K562 (cell line): ENCODE data around the gene KMT5B. TPM values are rescaled to one million over a fixed set of nuclear protein-coding genes. Genes with fewer than 3 reads are reported as not detected.

Source experiments
- ATAC-seq: fragments of 200-7000 bp; cut with Tn5 transposase; 3 replicates; pipeline ENCODE4 v1.9.1; 2020; ENCODE audit warnings: moderate library complexity
- BruUV-seq: library from RNA; stranded (reverse); fragments of 400-500 nt; replicated peaks from 2 replicates; lab custom pipeline; 2021; lab: Mats Ljungman, UMichigan
- CTCF ChIA-PET: fragments of 300-600 bp; formaldehyde crosslinking; extraction: SDS; loops from one replicate; lab custom pipeline; 2021; ENCODE audit warnings: low intra/inter-chr PET ratio; lab: Yijun Ruan, JAX
- POLR2A ChIA-PET: fragments of 300-600, 350-650 bp; sonication (Branson Sonifier 250); formaldehyde crosslinking; extraction: SDS; loops from one replicate; lab custom pipeline; 2021; ENCODE audit warnings: antibody characterized with exemption, inconsistent platforms; lab: Yijun Ruan, JAX
- DNase-seq, 4 experiments: peaks; one replicate each; pipeline versions ENCODE4 v3.0.0 to v3.0.0-alpha.2; 2011 to 2018; ENCODE audit warnings: low spot score in 3 of 4, mixed read lengths in 3 of 4; ENCODE audit errors: extremely low read depth in 1 of 4
- FAIRE-seq: peaks from 2 replicates; lab custom pipeline; 2011; peaks lifted over from hg19 to GRCh38; lab: Jason Lieb, UNC
- H2AFZ ChIP-seq: 2 replicates; pipeline ENCODE4 v1.6.0; 2011; ENCODE audit warnings: low read depth, low read length, control low read depth, inconsistent platforms
- H3K27ac ChIP-seq: fragments of 200-600 bp; 3 replicates; pipeline ENCODE4 v1.8.0; 2011; ENCODE audit warnings: low read depth, mild to moderate bottlenecking, control low read depth, inconsistent platforms, low read length, moderate library complexity, mixed read lengths; ENCODE audit errors: extremely low read depth
- H3K27me3 ChIP-seq, 2 experiments: fragments of 300-600 bp in 1 of 2; 2 replicates in 1 of 2; 3 replicates in 1 of 2; pipeline versions ENCODE4 v1.6.0 to v1.8.0; 2011; ENCODE audit warnings: inconsistent platforms in 2 of 2, low read length in 2 of 2, mild to moderate bottlenecking in 1 of 2, mixed read lengths in 1 of 2, moderate library complexity in 1 of 2; ENCODE audit not compliant: control insufficient read depth in 2 of 2, insufficient read depth in 2 of 2
- H3K36me3 ChIP-seq: fragments of 300-600 bp; 3 replicates; pipeline ENCODE4 v1.8.0; 2011; ENCODE audit warnings: mild to moderate bottlenecking, low read length, inconsistent platforms; ENCODE audit not compliant: control insufficient read depth, insufficient read depth
- H3K4me1 ChIP-seq, 2 experiments: fragments of 200-600 bp in 1 of 2; replicated peaks in 1 of 2; 2 replicates in 1 of 2; 3 replicates in 1 of 2; pipeline versions ENCODE4 v1.5.1 to v1.8.0; 2011; ENCODE audit warnings: inconsistent platforms in 2 of 2, low read length in 2 of 2, mild to moderate bottlenecking in 1 of 2, mixed read lengths in 1 of 2, moderate library complexity in 1 of 2; ENCODE audit not compliant: control insufficient read depth in 2 of 2, insufficient read depth in 2 of 2
- H3K4me2 ChIP-seq: 2 replicates; pipeline ENCODE4 v1.6.1; 2011; ENCODE audit warnings: low read length, control low read depth, inconsistent platforms, mixed read lengths; ENCODE audit not compliant: insufficient read depth
- H3K4me3 ChIP-seq: fragments of 200-600 bp; sonication (generic), shearing (Covaris generic); 2 replicates; pipeline ENCODE4 v1.5.1; 2016; ENCODE audit warnings: control low read depth, inconsistent platforms
- H3K79me2 ChIP-seq: fragments of 200-600 bp; 3 replicates; pipeline ENCODE4 v1.8.0; 2011; ENCODE audit warnings: low read length, inconsistent platforms; ENCODE audit not compliant: control insufficient read depth, insufficient read depth
- H3K9ac ChIP-seq, 2 experiments: 2 replicates each; pipeline versions ENCODE4 v1.6.0 to v1.6.1; 2011; ENCODE audit warnings: low read depth in 2 of 2, low read length in 2 of 2, control low read depth in 1 of 2, inconsistent platforms in 1 of 2, mild to moderate bottlenecking in 1 of 2, mixed read lengths in 1 of 2; ENCODE audit not compliant: insufficient read depth in 1 of 2
- H3K9me1 ChIP-seq: one replicate; pipeline ENCODE4 v1.6.0; 2011; ENCODE audit warnings: inconsistent platforms, mild to moderate bottlenecking, low read length, moderate library complexity; ENCODE audit not compliant: control insufficient read depth, insufficient read depth
- H3K9me3 ChIP-seq: replicated peaks from 2 replicates; pipeline ENCODE4 v1.5.1; 2011; ENCODE audit warnings: low read depth, low read length, inconsistent platforms; ENCODE audit not compliant: control insufficient read depth, insufficient read depth
- H4K20me1 ChIP-seq: replicated peaks from 2 replicates; pipeline ENCODE4 v1.6.1; 2011; ENCODE audit warnings: low read length, inconsistent platforms, mixed read lengths; ENCODE audit not compliant: control insufficient read depth, insufficient read depth
- CBFA2T3 ChIP-seq: fragments of 450-650 bp; IDR thresholded peaks from 2 replicates; pipeline ENCODE4 v1.6.1; 2017
- ELK3 ChIP-seq: fragments of 450-650 bp; formaldehyde crosslinking; IDR thresholded peaks from 2 replicates; pipeline ENCODE4 v1.4.0; 2020; ENCODE audit warnings: mild to moderate bottlenecking
- HES1 ChIP-seq: fragments of 450-650 bp; IDR thresholded peaks from 2 replicates; pipeline ENCODE4 v1.6.1; 2016; ENCODE audit warnings: low read depth, mild to moderate bottlenecking, moderate library complexity
- MBD1 ChIP-seq: fragments of 250-450 bp; sonication (Bioruptor Pico); IDR thresholded peaks from 2 replicates; pipeline ENCODE4 v1.8.0; 2022; ENCODE audit warnings: inconsistent platforms
- NRF1 ChIP-seq, 2 experiments: fragments of 450-650 bp; IDR thresholded peaks in 1 of 2; conservative IDR thresholded peaks in 1 of 2; 2 replicates each; pipeline ENCODE4 v1.6.1; 2014; ENCODE audit warnings: mild to moderate bottlenecking in 2 of 2
- PATZ1 ChIP-seq: fragments of 250-450 bp; sonication (Bioruptor Pico); IDR thresholded peaks from 2 replicates; pipeline ENCODE4 v1.5.0; 2020; ENCODE audit warnings: mild to moderate bottlenecking, borderline replicate concordance
- YBX1 ChIP-seq: fragments of 450-650 bp; IDR thresholded peaks from 2 replicates; pipeline ENCODE4 v1.7.1; 2016; ENCODE audit warnings: mild to moderate bottlenecking
- WGBS: fragments of 100-300 bp; shearing (Covaris generic); methylation state at CpG from one replicate; pipeline ENCODE4 v1.1.6; 2016; ENCODE audit warnings: low coverage, mixed read lengths; ENCODE audit not compliant: insufficient coverage; ENCODE audit errors: missing lambda C conversion rate; 5-methylcytosine and 5-hydroxymethylcytosine counted together
- in situ Hi-C: fragments of 300-500 bp; cut with MboI; formaldehyde crosslinking; loops from 4 replicates; pipeline ENCODE4 v1.15.0; 2018; ENCODE audit warnings: inconsistent platforms, mixed read lengths
- intact Hi-C: fragments of 100-400 bp; cut with micrococcal nuclease; formaldehyde crosslinking; loops from 2 replicates; pipeline ENCODE4 v1.14.2; 2022
- polyA plus RNA-seq, 8 experiments: library from polyadenylated mRNA; depleted of rRNA in 4 of 8; stranded (reverse) in 5 of 8; unstranded in 3 of 8; fragments of >200 nt; fragmentation: Nextera tagmentation in 2 of 8; fragmentation: Illumina TruSeq in 1 of 8; extraction: Ambion mirVana in 2 of 8; extraction: Trizol in 1 of 8; gene quantifications; 2 replicates each; pipeline versions ENCODE4 v1.2.1 to v1.2.3, GENCODE V29; 2011 to 2014; ENCODE audit warnings: inconsistent platforms in 1 of 8, missing spikeins in 1 of 8
- total RNA-seq, 7 experiments: library from RNA; depleted of rRNA in 6 of 7; stranded (reverse); fragments of >200 nt in 6 of 7; fragmentation: Illumina TruSeq in 2 of 7; extraction: Trizol in 2 of 7; gene quantifications; 2 replicates each; pipeline versions ENCODE4 v1.2.1 to v1.2.3, GENCODE V29; 2011 to 2021; ENCODE audit warnings: low replicate concordance in 1 of 7

Gene KMT5B
- total and polyA plus RNA-seq, 9 of the 15 experiments (the other 6 are each of a cell fraction or from before 2014, with no cell fraction given), result 7.3 to 27.3 (median 20.9) TPM

- TF ChIP-seq HES1, result no peak
- TF ChIP-seq CBFA2T3, result no peak
- no peak for TF ChIP-seq NRF1 (conservative IDR thresholded peaks at IDR 0.05 in 1 of 2, IDR thresholded peaks at IDR 0.05 in 1 of 2)
- no peak for TF ChIP-seq YBX1
- no peak for TF ChIP-seq ELK3 (CRISPR knock-in tag)
These were observed 87.9 kb downstream of the KMT5B start (continued) for GRCh38 chr11:68125164-68125563.

GRCh38 chr11:68122936-68123539 is 90.1 kb downstream of the KMT5B start:
- no peak overlapping the region for H3K9ac ChIP-seq
- intact Hi-C loops, result no loop called here
- CTCF ChIA-PET, result no interaction called here
- ATAC-seq, result no peak
- TF ChIP-seq PATZ1 (CRISPR knock-in tag) (no peak), MBD1 (CRISPR knock-in tag) (no peak)
- TF ChIP-seq, all 486 proteins: peak for 0
- POLR2A ChIA-PET, result no interaction called here
- in situ Hi-C loops, result no loop called here
- Histone ChIP-seq H3K79me2 (peaks cover 25% of the 10 kb centered on the region), H2AFZ (no peak overlapping the region), H3K9me3 (no peaks in the 10 kb centered on the region), H3K4me2 (no peak overlapping the region), H3K36me3 (peaks cover 9% of the 10 kb centered on the region; the same call in 2 of the 3 replicates), H3K9me1 (no peaks in the 10 kb centered on the region), H3K4me1 (peaks cover 16 to 34% of the 10 kb centered on the region in 2 experiments), H4K20me1 (no peaks in the 10 kb centered on the region), H3K27ac (no peak overlapping the region), H3K4me3 (no peak overlapping the region), H3K27me3 (no peaks in the 10 kb centered on the region)
- no TSS peak for BruUV-seq
- no peak for FAIRE-seq
- WGBS, result 84% methylated on average over 9 of the region's 9 CpGs
- DNase-seq, result no peak
